GM13977 (cell line): ENCODE measurements around the gene SPDYE1.
"Not testable (repeated sequence)": the region's sequence is repeated elsewhere in the genome, so short reads cannot be mapped to it uniquely, and the experiment has no call there.

Experiments
- DNase-seq: peaks from one replicate; pipeline ENCODE4 v3.0.0; 2012; ENCODE audit warnings: low spot score
- in situ Hi-C: fragments of 300-500 bp; cut with MboI; formaldehyde crosslinking; loops from one replicate; pipeline ENCODE4 v1.12.0; 2022; ENCODE audit warnings: low sequenced_read_pairs, low pct_unique_long_range_greater_than_20kb, mixed read lengths, inconsistent platforms; ENCODE audit not compliant: unreplicated experiment
- TF ChIP-seq, protein P1 (sequence below): IDR thresholded peaks from 2 replicates; pipeline ENCODE4 v1.5.1; 2012; ENCODE audit warnings: mild to moderate bottlenecking, control low read depth; ENCODE audit not compliant: insufficient read depth; ENCODE audit errors: extremely low read depth, missing control alignments

SPDYE1 gene

DNA sequence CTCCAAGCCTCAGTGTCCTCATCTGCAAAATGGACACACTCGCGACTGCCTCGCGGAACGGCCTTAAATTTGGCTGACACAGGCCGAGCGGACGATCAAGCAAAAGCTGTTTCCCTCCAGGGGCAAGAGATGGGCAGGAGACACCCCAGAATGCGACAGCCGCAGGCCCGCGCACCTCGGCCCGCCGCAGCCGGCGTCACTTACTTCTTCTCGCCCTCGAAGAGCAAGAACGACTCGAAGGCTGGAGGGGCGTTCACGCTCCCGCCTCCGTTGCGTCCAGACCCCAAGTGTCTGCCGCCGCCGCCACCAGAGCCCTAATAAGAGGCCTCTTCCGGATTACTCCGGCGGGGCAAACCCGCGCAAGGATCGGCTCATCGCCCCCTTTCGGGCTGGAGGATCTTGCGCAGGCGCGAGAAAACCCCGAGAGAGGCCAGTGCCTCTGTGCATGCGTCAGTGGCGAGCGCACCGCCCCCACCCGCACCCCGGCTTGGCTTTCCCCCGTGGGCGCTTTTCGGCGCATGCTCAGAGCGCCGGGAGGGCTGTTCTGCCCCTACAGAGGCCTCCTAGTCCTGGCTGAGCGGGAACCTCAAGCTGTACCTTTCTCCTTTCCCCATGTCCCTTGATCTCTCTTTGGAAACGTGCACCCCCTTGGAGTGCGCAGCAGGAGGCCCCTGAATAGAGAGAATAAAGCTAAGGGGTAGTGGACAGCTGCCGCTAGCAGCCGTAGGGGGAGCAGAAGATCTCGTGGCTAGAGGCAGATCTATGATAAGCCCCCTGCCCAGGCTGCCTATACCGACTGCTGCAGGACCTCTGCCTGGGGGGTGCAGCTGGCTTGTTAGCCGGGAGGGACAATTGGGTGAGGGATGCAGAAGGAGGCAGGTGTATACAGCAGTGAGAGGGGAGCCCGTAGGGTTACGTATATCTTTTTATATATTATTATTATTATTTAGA lies 21.4 kb downstream of the SPDYE1 start:
- peak; percentile 97 for DNase-seq
- in situ Hi-C loops: not testable (repeated sequence)
- TF ChIP-seq, protein P1, sequence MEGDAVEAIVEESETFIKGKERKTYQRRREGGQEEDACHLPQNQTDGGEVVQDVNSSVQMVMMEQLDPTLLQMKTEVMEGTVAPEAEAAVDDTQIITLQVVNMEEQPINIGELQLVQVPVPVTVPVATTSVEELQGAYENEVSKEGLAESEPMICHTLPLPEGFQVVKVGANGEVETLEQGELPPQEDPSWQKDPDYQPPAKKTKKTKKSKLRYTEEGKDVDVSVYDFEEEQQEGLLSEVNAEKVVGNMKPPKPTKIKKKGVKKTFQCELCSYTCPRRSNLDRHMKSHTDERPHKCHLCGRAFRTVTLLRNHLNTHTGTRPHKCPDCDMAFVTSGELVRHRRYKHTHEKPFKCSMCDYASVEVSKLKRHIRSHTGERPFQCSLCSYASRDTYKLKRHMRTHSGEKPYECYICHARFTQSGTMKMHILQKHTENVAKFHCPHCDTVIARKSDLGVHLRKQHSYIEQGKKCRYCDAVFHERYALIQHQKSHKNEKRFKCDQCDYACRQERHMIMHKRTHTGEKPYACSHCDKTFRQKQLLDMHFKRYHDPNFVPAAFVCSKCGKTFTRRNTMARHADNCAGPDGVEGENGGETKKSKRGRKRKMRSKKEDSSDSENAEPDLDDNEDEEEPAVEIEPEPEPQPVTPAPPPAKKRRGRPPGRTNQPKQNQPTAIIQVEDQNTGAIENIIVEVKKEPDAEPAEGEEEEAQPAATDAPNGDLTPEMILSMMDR: peak; percentile 80

DNA sequence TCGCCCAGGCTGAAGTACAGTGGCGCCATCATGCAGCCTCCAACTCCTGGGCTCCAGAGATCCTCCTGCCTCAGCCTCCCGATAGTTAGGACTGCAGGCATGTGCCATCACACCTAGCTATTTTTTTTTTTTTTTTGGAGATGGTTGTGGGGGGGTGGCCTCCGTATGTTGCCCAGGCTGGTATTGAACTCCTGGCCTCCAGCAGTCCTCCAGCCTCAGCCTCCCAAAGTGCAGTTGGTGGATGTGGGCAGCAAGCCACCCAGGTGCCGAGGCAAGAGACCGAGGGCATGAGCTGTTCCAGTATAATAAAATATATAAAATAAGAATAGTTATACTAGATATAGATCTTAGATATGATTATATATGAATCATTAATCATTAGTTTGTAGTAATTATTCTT lies 22.1 kb downstream of the SPDYE1 start:
- in situ Hi-C loops, DNase-seq: not testable (repeated sequence)

DNA sequence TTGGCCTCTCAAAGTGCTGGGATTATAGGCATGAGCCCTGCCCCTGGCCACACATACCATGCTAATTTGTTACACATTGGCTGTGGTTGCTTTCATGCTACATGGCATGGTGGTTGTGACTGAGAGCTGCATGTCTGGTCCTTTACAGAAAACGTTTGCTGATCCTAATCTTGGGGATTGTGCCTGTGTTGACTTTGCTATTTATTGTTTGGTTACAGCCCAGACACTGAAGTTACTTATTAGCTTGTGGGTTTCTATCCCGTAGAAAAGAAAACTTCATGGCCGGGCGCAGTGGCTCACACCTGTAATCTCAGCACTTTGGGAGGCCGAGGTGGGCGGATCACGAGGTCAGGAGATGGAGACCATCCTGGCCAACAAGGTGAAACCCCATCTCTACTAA lies 24.4 kb downstream of the SPDYE1 start:
- in situ Hi-C loops, DNase-seq: not testable (repeated sequence)

DNA sequence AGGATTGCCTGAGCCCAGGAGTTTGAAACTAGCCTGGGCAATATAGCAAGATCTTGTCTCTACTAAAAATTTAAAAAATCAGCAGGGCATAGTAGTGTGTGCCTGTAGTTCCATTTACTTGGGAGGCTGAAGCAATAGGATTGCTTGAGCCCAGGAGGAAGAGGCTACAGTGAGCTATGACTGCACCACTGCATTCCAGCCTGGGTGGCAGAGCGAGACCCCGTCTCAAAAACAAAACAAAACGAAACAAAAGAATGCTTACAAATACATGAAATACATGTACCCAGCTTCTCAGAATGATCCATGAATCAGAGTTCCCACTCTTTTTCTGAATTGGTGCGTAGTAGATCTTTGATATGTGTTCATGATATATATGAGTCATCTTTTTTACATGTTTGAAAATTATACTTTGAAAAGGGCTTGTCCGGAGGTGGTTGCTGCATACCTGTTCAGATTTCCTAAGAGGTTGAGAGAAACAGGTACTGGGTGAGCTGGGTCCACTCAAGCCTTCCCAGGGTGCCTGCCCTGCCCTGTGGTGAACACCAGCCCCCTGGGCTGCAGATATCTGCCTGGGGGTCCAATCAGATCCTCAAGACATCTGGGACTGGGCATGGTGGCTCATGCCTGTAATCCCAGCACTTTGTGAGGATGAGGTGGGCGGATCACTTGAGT lies 25.2 kb downstream of the SPDYE1 start:
- DNase-seq, in situ Hi-C loops: not testable (repeated sequence)

DNA sequence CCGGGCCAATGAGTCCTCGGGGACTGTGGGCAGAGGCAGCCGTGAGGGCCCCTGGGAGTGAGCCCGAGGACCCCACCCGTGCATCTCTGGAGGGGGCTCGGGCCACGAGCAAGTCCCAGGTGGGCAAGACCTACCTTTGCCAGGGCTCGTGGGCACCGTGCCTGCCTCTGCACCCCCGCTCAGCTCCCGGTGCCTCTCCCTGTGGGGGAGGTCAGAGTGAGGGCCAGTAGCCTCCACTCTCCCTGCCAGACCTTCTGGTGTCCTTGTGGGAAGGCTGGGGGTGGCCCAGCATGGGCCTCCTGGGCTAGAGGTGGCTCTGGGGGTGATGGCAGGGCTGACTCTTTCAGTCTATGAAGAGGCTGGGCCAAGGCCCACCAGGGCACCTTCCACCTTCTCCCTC lies 31.7 kb downstream of the SPDYE1 start:
- DNase-seq, in situ Hi-C loops: not testable (repeated sequence)

DNA sequence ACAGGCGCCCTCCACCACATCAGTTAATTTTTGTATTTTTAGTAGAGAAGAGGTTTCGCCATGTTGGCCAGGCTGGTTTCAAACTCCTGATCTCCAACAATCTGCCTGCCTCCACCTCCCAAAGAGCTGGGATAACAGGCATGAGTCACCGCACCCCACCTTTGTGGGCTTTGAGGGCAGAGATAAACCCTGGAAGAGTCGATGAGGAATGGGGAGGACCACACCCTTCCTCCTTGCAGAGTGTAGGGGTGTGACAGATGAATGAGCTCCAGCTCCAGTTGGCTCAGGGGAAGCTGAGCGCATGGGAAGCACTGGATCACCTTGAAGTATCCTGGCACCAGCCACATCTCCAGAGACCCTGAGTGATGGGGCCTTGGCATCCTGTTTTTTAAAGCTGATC lies 32.3 kb downstream of the SPDYE1 start:
- in situ Hi-C loops, DNase-seq: not testable (repeated sequence)

DNA sequence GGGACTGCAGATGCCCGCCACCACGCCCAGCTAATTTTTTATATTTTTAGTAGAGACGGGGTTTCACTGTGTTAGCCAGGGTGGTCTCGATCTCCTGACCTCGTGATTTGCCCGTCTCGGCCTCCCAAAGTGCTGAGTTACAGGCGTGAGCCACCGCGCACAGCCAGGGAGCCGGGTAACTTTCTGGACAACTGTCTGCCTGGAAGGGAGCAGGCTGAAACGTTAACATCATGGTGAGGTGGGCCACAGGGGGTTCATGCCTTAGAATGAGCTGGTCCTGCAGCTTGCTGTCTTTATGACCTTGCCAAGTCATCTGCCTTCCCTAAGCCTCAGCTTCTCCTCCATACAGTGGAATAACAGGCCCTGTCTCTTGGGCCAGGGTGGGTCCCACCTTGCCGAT lies 33.6 kb downstream of the SPDYE1 start:
- DNase-seq, in situ Hi-C loops: not testable (repeated sequence)

DNA sequence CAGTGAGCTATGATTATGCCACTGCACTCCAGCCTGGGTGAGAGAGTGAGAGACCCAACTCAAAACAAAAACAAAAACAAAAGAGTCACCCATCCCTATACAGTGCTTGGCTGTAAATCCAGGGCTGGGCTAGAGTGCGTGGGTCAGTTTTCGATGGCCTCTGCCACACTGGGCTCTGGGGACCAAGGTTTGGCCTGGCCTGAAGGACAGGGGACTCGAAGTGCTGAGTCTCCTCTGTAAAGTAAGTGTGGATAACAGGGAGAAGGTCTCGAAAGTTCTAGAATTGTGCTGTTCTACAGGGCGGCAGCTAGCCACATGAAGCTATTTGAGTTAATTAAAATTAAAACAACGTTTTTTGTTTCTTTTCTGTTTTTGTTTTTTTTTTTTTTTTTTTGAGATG lies 34.3 kb downstream of the SPDYE1 start:
- in situ Hi-C loops, DNase-seq: not testable (repeated sequence)

DNA sequence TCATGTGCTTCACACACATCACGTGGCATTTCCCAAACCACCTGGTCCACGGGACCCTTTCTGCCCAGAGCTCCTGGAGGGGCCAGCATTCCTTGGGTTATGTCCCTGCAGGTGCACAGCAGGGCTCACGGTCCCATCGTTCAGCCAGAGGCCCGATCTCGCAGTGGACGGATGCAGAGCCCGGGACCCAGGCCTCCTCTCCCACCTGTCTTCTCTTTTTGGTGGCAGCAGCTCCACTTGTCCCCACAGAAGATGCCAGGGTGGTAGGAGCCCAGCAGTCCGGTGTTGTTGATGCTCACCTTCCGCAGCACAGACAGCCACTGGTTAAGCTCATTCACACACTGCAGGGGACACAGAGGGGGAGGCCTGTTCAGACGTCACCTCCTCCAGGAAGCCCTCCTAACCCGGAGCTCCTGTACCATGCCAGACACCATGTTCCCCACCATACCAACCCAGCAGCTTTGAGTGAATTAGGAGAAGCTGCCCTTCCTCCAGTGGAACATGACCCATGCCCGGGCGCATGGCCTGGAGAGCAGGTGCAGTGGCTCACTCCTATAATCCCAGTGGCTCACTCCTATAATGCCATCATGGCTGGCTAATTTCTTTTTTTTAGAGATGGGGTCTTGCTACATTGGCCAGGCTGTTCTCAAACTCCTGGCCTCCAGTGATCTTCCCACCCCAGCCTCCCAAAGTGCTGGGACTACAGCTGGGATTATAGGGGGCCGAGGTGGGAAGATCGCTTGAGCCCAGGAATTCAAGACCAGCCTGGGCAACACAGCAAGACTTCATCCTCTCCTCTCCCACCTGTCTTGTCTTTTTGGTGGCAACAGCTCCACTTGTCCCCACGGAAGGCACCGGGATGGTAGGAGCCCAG lies 36.5 kb downstream of the SPDYE1 start:
- DNase-seq, in situ Hi-C loops: not testable (repeated sequence)

DNA sequence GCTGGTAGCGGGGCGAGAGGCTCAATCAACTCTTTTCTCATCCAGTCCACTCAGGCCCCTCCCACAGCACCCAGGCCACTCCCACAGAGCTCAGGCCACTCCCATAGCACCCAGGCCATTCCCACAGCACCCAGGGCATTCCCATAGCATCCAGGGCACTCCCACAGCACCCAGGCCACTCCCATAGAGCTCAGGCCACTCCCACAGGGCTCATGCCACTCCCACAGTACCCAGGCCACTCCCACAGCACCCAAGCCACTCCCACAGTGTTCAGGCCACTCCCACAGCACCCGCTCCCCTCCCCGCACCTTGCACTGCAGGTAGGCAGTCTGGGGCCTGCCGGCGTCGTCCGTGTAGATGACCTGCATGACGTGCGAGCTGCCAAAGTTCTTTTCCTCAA lies 38.7 kb downstream of the SPDYE1 start:
- DNase-seq, in situ Hi-C loops: not testable (repeated sequence)

DNA sequence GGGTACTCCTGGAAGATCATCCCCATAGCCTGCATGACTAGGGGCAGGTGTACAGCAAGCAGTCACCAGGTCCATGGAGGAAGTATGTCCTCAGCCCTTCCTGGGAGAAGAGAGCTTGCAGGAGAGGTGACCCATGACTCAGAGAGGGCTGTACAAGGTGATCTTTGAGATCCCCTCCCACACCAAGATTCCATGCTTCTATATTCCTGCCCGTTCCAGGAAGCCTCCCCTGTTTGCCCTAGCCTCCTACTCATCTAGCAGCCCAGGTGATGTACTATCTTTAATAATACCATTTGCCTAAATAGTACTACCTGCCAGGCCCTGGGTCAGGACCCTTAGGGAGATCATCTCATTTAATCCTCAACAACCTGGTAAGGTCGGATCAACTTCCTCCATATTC lies 40.3 kb downstream of the SPDYE1 start:
- in situ Hi-C loops, DNase-seq: not testable (repeated sequence)

DNA sequence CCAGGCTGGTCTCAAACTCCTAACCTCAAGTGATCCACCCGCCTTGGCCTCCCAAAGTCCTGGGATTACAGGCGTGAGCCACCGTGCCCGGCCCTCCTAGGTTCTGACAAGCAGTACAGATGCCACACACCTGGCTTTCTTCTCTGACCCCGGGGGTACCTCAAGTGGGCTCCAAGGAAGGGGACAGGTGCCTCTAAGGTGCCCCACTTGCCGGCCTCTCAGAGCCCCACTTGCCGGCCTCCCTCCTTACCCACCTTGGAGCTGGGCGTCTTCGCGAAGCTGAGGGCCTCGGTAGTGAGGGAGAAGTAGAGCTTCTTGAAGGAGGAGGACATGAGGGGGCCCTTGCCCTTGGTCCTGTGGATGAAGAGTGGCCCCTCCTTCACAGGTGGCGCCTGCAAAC lies 40.9 kb downstream of the SPDYE1 start:
- in situ Hi-C loops: not testable (repeated sequence)

DNA sequence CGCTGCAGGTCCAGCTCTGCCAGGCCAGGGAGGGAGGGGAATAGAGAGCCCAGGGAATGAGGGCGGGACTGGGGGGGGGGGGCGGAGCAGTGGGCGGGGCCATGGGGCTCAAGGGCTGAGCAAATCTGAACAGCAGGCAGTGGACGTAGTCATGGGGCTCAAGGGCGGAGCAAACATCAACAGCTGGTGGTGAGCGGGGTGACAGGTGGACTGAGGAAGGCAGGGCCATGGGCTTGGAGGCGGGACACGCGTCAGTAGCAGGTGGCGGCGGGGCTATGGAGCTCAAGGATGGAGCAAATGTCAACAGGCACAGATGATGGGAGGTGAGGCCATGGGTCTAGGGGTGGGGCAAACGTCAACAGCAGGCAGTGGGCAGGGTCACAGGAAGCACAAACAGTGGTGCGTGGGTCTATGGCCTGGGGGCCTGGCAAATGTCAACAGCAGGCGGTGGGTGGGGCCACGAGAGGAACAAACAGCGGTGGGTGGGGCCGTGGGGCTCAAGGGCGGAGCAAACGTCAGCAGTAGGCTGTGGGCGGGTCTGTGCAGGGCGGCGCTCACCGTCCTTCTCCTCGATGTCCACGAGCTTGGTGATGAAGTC lies 41.4 kb downstream of the SPDYE1 start:
- DNase-seq: peak; percentile 80
- in situ Hi-C loops: not testable (repeated sequence)

More for the DNA sequence above, 40.9 kb downstream of the SPDYE1 start:
- not testable (repeated sequence) for DNase-seq

DNA sequence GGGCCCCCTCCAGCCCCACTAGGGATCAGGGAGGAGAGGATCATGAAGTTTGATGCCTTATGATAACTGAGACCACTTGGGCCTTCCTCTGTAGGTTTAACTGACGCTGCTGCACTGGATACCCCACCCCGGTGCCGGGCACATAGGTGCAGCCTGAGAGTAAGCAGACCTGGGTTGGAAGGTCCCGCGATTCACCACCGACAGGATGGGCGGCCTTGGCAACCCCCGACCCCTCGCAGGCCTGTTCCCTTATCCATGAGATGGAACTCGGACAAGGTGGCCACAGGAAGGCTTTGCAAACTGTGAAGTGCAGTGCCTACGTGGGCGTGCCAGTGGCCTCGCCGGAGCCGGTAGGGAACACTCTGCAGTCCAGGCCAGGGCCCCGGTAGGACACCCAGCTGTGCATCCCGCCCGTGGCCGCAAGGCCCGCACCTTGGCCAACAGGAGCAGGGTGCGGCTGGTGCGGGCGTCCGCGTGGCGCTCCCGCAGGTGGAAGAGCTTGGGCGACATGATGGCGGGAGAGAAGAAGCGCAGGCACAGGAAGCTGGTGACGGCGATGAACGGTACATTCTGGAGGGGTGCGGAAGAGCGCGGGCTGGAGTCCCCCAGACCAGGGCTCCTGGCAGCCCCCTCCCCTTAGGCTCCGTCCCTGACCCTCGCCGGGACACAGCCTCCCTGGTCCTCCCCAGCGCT lies 42.2 kb downstream of the SPDYE1 start:
- DNase-seq, in situ Hi-C loops: not testable (repeated sequence)
